ENCODE results near the gene POC1A.

- TF ChIP-seq POLR2AphosphoS5 (IDR thresholded peaks at IDR 0.05) (peak; percentile 94), POLR2A (IDR thresholded peaks at IDR 0.05) (no peak)
These were observed 17.7 kb downstream of the POC1A start for GRCh38 chr3:52136513-52136912.
